Neutrophil (primary cell): ENCODE data around the gene PTPN3.
"Not testable (repeated sequence)": the region's sequence is repeated elsewhere in the genome, so short reads cannot be mapped to it uniquely, and the experiment has no call there.

ENCODE experiments used
- H3K27ac ChIP-seq: fragments of 200-600 bp; sonication (generic); 2 replicates; pipeline ENCODE4 v1.5.1; 2016; ENCODE audit warnings: mild to moderate bottlenecking, moderate library complexity
- H3K27me3 ChIP-seq: fragments of 200-600 bp; sonication (generic); 2 replicates; pipeline ENCODE4 v1.6.0; 2016; ENCODE audit warnings: mild to moderate bottlenecking
- H3K36me3 ChIP-seq: fragments of 200-600 bp; sonication (generic); 2 replicates; pipeline ENCODE4 v1.5.1; 2017
- H3K4me1 ChIP-seq, 2 experiments: fragments of 200-600 bp in 1 of 2; sonication (generic) in 1 of 2; 1 replicate in 1 of 2; 2 replicates in 1 of 2; pipeline versions ENCODE4 v1.5.1 to v1.6.1; 2013 to 2016; ENCODE audit warnings: low read depth in 1 of 2, low read length in 1 of 2, mild to moderate bottlenecking in 1 of 2, moderate library complexity in 1 of 2; ENCODE audit not compliant: control insufficient read depth in 1 of 2, insufficient read depth in 1 of 2
- H3K4me3 ChIP-seq, 2 experiments: fragments of 200-600 bp in 1 of 2; sonication (generic) in 1 of 2; 1 replicate in 1 of 2; 2 replicates in 1 of 2; pipeline ENCODE4 v1.5.1; 2013 to 2016; ENCODE audit warnings: low read depth in 1 of 2, low read length in 1 of 2, mild to moderate bottlenecking in 1 of 2, moderate library complexity in 1 of 2
- H3K9me3 ChIP-seq: fragments of 200-600 bp; sonication (generic); 2 replicates; pipeline ENCODE4 v1.5.1; 2016
- TF ChIP-seq, protein P1 (sequence below): fragments of 200-600 bp; sonication (generic); IDR thresholded peaks from 2 replicates; pipeline ENCODE4 v1.5.1; 2016; ENCODE audit warnings: antibody characterized with exemption

The PTPN3 gene, protein sequence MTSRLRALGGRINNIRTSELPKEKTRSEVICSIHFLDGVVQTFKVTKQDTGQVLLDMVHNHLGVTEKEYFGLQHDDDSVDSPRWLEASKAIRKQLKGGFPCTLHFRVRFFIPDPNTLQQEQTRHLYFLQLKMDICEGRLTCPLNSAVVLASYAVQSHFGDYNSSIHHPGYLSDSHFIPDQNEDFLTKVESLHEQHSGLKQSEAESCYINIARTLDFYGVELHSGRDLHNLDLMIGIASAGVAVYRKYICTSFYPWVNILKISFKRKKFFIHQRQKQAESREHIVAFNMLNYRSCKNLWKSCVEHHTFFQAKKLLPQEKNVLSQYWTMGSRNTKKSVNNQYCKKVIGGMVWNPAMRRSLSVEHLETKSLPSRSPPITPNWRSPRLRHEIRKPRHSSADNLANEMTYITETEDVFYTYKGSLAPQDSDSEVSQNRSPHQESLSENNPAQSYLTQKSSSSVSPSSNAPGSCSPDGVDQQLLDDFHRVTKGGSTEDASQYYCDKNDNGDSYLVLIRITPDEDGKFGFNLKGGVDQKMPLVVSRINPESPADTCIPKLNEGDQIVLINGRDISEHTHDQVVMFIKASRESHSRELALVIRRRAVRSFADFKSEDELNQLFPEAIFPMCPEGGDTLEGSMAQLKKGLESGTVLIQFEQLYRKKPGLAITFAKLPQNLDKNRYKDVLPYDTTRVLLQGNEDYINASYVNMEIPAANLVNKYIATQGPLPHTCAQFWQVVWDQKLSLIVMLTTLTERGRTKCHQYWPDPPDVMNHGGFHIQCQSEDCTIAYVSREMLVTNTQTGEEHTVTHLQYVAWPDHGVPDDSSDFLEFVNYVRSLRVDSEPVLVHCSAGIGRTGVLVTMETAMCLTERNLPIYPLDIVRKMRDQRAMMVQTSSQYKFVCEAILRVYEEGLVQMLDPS

DNA sequence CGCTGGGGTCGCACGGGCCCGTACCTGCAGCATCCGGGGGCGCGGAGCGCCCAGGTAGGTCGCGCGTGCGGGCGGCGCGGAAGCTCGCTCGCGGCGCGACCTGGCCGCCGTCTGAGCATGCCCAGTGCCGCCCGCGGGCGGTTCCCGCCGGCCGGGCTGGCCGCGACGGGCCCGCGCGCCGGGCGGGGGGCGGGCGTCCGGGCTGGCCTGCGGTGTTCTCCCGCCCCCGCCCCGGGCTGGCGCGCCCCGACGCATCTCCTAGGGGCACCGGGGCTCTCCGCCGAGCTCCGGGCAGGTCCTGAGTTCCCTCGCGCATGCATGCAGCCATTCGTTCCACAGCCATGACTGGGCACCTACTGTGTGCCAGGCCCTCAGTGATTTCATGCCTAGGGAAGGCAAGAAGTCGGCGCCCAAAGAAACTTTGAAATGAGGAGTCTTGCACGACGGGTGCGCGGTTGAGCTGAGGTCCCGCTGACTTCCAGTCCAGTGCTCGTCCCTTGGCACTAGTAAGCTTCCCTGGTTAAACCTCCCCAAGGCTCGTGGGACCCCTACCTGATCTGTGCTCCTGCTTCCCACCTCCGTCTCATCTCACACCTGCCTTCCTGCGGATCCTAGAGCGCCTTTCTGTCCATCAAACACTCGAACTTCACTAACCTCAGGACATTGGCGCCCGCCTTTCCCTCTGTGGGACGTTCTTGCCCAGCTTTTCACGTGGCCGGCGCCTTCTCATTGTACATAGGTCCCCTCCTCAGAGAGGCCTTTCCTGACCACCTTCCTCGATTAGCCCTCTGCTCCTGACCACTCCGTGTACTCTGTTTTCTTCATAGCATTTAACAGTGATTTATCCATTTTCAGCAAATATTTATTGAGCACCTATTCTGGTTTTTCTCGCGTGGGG is at the start of gene PTPN3:
Gene PTPN3 (minus strand): TSS at position 113 of the 898 bp plus-strand sequence. CDS start 34,873 bp downstream, outside the sequence.
- TF ChIP-seq, protein P1, sequence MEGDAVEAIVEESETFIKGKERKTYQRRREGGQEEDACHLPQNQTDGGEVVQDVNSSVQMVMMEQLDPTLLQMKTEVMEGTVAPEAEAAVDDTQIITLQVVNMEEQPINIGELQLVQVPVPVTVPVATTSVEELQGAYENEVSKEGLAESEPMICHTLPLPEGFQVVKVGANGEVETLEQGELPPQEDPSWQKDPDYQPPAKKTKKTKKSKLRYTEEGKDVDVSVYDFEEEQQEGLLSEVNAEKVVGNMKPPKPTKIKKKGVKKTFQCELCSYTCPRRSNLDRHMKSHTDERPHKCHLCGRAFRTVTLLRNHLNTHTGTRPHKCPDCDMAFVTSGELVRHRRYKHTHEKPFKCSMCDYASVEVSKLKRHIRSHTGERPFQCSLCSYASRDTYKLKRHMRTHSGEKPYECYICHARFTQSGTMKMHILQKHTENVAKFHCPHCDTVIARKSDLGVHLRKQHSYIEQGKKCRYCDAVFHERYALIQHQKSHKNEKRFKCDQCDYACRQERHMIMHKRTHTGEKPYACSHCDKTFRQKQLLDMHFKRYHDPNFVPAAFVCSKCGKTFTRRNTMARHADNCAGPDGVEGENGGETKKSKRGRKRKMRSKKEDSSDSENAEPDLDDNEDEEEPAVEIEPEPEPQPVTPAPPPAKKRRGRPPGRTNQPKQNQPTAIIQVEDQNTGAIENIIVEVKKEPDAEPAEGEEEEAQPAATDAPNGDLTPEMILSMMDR: no peak
- Histone ChIP-seq H3K4me1 (no peaks in the 10 kb centered on the region), H3K27ac (no peak within 1 kb of the TSS), H3K9me3 (no peaks in the 10 kb centered on the region), H3K36me3 (no peaks in the 10 kb centered on the region), H3K27me3 (peaks cover 96% of the 10 kb centered on the region), H3K4me3 (no peak within 1 kb of the TSS)

DNA sequence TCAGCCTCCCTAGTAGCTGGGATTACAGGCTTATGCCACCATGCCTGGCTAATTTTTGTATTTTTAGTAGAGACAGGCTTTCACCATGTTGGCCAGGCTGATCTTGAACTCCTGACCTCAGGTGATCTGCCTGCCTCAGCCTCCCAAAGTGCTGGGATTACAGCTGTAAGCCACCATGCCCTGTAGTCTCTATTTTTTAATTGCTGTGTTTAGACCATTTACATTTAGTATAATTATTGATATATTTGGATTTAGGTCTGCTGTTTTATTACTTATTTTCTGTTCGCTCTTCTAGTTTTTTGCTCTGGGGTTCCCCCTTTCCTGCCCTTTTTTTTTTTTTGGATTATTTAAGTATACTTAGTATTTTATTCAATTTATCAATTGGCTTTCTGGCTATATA is 46.8 kb upstream of the PTPN3 start:
- H3K27ac ChIP-seq, H3K4me1 ChIP-seq, H3K9me3 ChIP-seq, H3K36me3 ChIP-seq, H3K27me3 ChIP-seq, H3K4me3 ChIP-seq: not testable (repeated sequence)

DNA sequence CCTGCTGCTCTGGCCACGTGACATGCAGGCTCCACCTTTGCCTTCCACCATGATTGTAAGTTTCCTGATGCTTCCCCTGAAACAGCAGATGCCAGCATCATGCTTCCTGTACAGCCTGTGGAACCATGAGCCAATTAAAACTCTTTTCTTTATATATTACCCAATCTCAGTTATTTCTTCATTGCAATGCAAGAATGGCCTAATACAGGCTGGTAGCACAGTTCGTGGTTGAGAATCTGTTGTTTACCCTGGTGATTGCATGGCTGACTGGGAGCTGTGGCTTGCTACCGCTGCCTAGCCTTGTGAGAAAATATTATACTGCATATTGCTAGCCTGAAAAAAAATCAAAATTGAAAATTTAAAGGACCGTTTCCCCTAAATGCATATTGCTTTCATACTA is 44.8 kb upstream of the PTPN3 start:
- Histone ChIP-seq H3K4me1 (no peaks in the 10 kb centered on the region), H3K4me3 (no peak overlapping the region), H3K36me3 (no peaks in the 10 kb centered on the region), H3K9me3 (no peaks in the 10 kb centered on the region), H3K27ac (no peak overlapping the region), H3K27me3 (no peaks in the 10 kb centered on the region)
- TF ChIP-seq, protein P1: no peak

DNA sequence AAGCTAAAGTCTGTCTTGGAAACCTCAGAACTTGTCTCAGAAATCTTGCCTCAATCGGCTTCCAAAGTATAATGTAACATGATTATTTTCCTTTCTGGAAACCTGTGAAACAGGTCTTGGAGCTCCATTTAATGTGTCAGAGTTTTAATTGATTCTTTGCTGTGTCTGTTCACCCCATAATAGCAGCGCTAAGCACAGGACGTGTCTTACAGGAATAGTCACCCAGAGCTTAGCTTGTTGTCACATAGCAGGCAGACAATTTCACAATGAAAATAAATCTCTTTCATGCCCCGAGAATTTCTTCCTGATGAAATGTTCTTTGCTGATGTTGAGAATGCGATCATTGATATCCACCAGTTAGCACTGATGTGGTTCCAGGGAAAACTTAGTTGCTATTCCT is 40.2 kb upstream of the PTPN3 start:
- no peaks in the 10 kb centered on the region for H3K9me3 ChIP-seq
- no peak overlapping the region for H3K4me3 ChIP-seq
- no peak overlapping the region for H3K27ac ChIP-seq
- no peaks in the 10 kb centered on the region for H3K36me3 ChIP-seq
- TF ChIP-seq, protein P1: no peak
- peaks cover 4% of the 10 kb centered on the region for H3K27me3 ChIP-seq
- H3K4me1 ChIP-seq: no peaks in the 10 kb centered on the region

DNA sequence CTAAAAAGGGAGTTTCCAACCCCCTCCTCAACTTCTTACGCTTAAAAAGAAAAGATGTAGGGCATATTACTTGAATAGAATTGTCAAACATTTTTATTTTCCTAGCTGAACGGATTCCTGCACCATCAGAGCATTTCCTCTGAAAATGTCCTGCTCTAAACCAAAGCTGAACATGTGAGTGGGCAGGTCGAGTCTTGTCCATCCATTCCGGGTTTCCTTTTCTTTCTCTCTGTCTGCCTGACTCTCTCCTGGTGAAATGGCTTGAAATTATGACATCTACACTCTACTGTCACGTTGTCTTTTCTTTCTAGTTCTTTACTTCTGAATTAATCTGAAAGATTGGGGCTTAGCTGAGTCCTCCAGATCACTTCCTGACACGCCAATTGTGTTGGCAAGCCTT is 39.2 kb upstream of the PTPN3 start:
- H3K9me3 ChIP-seq: no peaks in the 10 kb centered on the region
- no peaks in the 10 kb centered on the region for H3K4me1 ChIP-seq
- TF ChIP-seq, protein P1: no peak
- H3K36me3 ChIP-seq: no peaks in the 10 kb centered on the region
- no peak overlapping the region for H3K4me3 ChIP-seq
- no peak overlapping the region for H3K27ac ChIP-seq
- H3K27me3 ChIP-seq: peaks cover 4% of the 10 kb centered on the region
